Dedifferentiated amniotic fluid mesenchymal stem cell (primary cell): ENCODE data around the gene CLN5.
A peak's percentile ranks its signal among the peaks of the same experiment; 100 is the strongest.
"Not testable (repeated sequence)": the region's sequence is repeated elsewhere in the genome, so short reads cannot be mapped to it uniquely, and the experiment has no call there.

Experiments
- DNase-seq: peaks from one replicate; pipeline ENCODE4 v3.0.0-alpha.2; 2016; ENCODE audit errors: extremely low spot score

CLN5 gene

DNA sequence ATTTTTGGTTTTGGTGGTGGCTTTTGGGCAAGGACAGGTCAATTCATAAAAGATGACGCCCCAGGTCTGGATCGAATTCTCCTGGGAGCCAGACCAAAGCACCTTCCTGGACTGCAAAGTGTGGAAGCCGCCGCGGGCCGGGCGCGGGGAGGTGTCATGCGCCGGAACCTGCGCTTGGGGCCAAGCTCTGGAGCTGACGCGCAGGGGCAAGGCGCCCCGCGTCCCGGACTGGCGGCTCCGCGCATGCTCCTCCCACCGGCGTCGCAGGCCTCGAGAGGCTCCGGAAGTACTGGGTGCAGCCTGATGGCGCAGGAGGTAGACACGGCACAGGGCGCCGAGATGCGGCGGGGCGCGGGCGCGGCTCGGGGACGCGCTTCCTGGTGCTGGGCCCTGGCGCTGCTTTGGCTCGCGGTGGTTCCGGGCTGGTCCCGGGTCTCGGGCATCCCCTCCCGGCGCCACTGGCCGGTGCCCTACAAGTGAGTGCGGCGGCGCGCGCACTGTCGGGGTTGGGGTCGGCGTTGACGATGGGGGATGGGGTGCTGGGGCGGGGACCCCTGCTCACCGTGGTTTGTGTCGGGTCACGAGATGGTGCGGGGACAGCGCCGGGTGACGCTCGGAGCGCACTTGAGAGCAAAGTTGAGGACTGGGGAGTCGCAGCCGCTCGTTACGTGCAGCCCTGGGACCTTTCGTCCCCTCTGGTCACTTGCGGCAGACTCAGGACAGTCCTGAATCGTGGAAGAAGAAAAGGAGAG, at the start of gene CLN5:
CLN5 (plus strand) TSS at position 286 of the 752 bp plus-strand sequence; CDS start at position 304, 18 bp downstream.
- DNase-seq = peak; percentile 86

GRCh38 chr13:76942363-76942762, 49.5 kb upstream of the CLN5 start:
- no peak for DNase-seq

GRCh38 chr13:76943646-76944045, 48.2 kb upstream of the CLN5 start:
- no peak for DNase-seq

GRCh38 chr13:76944456-76944855, 47.4 kb upstream of the CLN5 start:
- DNase-seq = peak; percentile 31

DNA sequence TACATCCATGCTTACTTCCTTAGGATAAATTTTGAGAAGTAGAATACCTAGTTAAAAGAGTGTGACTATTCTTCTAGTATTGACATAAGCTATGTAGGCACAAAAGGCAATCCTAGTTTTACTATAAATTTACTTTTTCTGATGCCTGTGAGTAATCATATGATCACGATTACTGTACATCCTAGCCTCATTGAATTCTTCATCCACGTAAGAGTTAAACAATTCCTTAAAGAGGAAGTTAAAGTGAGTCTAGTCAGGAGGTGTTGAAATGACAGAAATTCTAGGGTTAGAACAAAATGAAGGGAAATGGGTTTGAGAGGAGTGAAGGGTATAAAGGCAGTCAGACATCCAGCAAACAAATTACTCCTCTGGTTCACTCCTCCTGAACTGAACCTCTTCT, 43.7 kb upstream of the CLN5 start, which contains the start of gene ACOD1:
ACOD1 (plus strand) TSS at position 363 of the 400 bp plus-strand sequence. CDS start 48 bp downstream, outside the sequence.
- no peak for DNase-seq

DNA sequence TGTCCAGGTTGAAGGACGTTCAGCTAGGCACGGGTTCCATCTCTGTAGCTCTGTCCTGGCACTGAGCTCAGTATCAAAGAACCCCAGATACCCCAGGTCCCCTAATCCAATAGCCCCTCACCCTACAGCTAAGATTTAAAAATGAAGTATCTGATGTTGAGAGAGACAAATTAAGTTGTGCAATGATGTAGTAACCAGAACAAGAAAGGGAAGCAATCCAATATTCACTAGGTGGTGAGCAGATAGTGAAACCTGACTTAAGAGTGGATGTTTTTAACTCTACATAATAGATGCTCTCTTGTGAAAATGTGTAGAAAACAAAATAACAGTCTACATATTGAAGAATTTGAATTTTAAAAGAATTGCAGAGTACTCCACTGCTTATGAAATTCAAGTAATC, 41.8 kb upstream of the CLN5 start:
- no peak for DNase-seq

GRCh38 chr13:76953968-76954367, 37.9 kb upstream of the CLN5 start:
- DNase-seq = no peak

- DNase-seq = no peak
Measured at GRCh38 chr13:76954538-76954937, 37.3 kb upstream of the CLN5 start.

DNA sequence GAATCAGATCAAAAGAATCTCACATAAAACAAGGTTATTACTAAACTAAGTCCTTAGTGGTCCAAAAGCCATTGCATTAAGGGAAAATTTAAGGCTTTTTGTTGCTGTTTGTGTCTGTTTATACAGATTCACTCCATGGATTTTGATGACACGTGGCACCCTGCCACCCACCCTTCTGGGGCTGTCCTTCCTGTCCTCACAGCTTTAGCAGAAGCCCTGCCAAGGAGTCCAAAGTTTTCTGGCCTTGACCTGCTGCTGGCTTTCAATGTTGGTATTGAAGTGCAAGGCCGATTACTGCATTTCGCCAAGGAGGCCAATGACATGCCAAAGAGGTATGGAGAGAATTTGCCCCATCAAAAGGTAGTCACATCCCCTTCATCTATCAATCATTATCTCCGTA, 36.7 kb upstream of the CLN5 start:
- DNase-seq = no peak

DNA sequence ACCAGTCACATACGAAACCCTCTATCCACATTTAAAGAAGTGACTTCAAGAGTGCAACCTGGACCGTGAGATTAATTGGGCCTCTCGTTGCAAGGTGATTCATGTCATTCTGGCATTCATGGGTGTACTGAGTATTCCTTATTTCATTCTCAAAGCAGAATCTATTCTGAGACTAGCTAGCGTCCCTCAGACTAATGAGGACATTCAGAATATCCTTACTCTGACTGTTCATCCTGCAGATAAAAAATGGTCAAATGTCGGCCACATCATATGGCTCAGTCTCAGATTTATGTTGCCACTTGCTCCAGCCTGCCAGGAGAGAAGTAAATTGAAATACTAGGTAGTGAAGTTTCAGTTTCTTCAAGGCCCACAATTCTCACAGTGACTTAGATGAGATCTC, 36.2 kb upstream of the CLN5 start:
- DNase-seq = no peak

DNA sequence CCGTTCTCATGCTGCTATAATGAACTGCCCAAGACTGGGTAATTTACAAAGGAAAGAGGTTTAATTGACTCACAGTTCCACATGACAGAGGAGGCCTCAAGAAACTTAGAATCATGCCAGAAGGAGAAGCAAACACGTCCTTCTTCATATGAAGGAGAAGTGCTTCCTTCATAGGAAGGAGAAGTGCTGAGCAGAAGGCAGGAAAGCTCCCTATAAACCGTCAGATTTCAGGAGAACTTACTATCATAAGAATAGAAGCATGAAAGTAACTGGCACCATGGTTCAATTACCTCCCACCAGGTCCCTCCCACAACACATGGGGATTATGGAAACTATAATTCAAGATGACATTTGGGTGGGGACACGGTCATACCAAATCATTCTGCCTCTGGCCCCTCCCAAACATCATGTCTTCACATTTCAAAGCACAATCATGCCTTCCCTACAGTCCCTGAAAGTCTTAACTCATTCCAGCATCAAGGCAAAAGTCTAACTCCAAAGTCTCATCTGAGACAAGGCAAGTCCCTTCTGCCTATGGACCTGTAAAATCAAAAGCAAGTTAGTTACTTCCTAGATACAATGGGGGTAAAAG, 32.9 kb upstream of the CLN5 start:
- no peak for DNase-seq

- DNase-seq = not testable (repeated sequence)
Measured at GRCh38 chr13:76959734-76960133, 32.1 kb upstream of the CLN5 start.

- peak; percentile 83 for DNase-seq
Measured at GRCh38 chr13:76965759-76966421, 26.0 kb upstream of the CLN5 start.

DNA sequence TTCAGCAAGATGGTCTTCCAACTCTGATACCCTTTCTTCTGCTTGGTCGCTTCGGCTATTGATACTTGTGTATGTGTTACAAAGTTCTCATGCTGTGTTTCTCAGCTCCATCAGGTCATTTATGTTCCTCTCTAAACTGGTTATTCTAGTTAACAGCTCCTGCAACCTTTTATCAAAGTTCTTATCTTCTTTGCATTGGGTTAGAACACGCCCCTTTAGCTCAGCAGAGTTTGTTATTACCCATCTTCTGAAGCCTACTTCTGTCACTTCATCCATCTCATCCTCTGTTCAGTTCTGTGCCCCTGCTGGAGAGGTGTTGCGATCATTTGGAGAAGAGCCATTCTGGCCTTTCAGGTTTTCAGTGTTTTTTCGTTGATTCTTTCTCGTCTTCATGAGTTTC, 24.9 kb upstream of the CLN5 start:
- no peak for DNase-seq

DNA sequence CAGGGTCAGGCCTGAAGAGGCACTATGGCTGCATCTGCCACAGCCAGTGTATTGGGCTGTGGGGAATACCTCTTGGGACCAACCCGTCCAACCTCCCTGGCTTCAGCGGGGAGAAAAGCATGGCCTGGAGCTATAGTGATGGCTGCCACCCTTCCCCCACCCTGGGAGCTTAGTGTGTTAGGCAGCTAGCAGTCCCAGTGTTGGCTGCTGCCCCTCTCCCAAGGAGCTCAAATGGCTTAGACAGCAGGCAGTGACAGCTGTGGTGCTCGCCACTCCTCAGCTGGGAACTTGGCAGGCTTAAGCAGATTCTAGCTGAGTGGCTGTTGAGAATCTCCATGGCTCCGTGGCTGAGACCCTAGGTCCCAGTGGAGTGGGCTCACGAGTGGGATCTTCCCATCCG, 23.8 kb upstream of the CLN5 start:
- DNase-seq = no peak

DNA sequence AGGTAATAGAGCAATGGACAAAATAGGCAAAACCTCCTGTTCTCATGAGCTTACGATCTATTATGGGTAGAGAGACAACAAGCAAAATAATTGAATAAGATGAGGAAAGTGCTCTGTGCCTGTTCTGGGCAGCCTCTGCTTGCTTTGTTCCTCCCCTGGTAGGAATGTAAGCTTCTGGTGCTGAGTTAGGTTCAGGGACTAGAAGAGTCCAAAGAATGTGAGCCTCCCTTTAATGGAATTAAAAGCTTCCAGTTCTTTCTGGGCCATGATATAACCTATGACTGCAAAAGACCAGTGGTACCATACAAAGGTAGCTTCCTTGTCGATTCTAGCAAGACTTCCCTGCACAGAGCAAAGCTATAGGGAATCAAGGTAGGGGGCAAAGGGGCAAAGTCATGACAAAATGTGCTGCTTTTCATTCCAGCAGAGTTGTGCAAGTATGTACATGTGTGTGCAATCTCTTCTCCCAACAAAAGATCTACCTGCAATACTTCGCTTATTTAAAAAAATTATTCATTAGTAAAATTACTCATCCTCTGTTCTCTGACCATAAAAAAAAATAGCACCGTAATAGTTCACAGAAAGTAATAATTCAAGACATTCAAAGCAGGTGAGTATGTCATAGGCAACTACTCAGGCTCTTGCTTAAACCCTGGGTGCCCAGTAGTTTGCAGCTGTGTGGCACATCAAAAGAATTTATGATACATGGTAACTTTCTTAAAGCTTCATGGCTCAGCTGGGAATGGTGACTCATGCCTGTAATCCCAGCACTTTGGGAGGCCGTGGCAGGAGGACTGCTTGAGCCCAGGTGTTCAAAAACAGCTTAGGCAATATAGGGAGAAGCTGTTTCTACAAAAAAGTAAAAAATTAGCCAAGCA, 22.2 kb upstream of the CLN5 start:
- no peak for DNase-seq

- DNase-seq = no peak
Measured at GRCh38 chr13:76971215-76971614, 20.7 kb upstream of the CLN5 start.

- no peak for DNase-seq
Measured at GRCh38 chr13:76971851-76972829, 19.7 kb upstream of the CLN5 start.

DNA sequence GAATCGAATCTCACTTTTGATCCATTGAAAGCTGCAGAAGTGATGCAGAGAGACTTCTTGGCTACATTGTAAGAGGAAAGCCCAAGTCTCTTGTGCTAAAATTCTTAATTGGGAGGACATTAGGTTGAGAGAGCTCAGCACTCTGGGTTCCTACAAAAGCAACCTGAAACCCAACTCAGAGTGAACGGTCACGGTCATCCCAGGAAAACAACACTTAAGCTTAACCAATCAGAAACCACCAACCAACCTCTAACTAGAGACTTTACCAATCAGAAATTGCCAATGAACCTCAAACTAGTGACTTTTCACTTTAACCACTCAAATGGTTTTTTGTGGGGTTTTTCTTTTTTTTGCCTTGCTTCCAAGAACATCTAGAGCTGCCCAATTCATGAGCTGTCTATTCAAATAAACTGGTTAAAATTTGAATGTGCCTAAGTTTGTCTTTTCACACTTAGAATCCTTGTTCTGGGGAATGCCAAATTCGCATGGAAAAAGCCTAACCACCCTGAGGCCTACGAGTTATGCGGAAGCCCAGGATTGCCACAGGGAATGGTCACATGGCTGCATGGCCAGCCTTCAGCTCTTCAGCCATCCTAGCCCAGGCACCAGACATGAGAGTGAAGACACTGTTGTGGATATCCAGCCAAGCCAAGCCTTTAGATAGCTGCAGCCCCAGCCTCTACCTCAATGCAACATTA, 17.8 kb upstream of the CLN5 start:
- no peak for DNase-seq

DNA sequence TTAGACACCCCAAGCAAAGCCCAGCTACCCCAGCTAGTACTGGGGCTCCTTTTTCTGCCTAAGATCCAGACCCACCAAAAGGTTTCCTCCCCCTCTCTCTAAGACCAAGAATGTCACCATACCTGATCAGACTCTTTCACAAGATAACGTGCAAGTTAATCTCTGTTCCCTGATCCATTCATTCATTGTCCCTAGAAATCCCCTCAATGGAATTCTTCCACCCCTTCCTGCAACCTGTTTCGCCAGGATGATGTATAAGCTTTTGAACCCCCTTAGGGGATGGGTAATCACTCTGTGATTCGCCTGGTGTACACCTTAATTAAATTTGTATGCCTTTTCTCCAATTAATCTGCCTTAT, 17.3 kb upstream of the CLN5 start:
- DNase-seq = no peak
